Activated CD8-positive, alpha-beta memory T cell treated with anti-CD3 and anti-CD28 coated beads, Interleukin-2, amount 10 ng/mL, durations not matched to agents 7 days and 5 days (primary cell): ENCODE data around the gene NCOR1. TPM values are rescaled to one million over a fixed set of nuclear protein-coding genes. Genes with fewer than 3 reads are reported as not detected.

Experiments used
- ATAC-seq: fragments of 150-1000 bp; cut with Tn5 transposase; one replicate; pipeline ENCODE4 v1.10.0; 2021; ENCODE audit warnings: moderate library complexity
- CTCF ChIA-PET: fragments of 350-600 bp; sonication (Branson Sonifier 250); formaldehyde crosslinking; loops from one replicate; lab custom pipeline; 2021; ENCODE audit warnings: antibody characterized with exemption; lab: Charles Lee
- DNase-seq: peaks from one replicate; pipeline ENCODE4 v3.0.0-alpha.2; 2020
- H3K27ac Mint-ChIP-seq: one replicate; pipeline ENCODE4 v1.8.0; 2021; ENCODE audit warnings: mild to moderate bottlenecking, mixed read lengths
- H3K27me3 Mint-ChIP-seq: one replicate; pipeline ENCODE4 v1.8.0; 2021; ENCODE audit warnings: mixed read lengths
- H3K36me3 Mint-ChIP-seq: one replicate; pipeline ENCODE4 v1.8.0; 2021; ENCODE audit warnings: mild to moderate bottlenecking, mixed read lengths
- H3K4me1 Mint-ChIP-seq: one replicate; pipeline ENCODE4 v1.8.0; 2021; ENCODE audit warnings: mixed read lengths
- H3K4me3 Mint-ChIP-seq: one replicate; pipeline ENCODE4 v1.8.0; 2021; ENCODE audit warnings: mild to moderate bottlenecking, moderate library complexity, mixed read lengths
- H3K9me3 Mint-ChIP-seq: one replicate; pipeline ENCODE4 v1.8.0; 2022; ENCODE audit warnings: low read depth, mixed read lengths
- total RNA-seq, 2 experiments: library from RNA; stranded (reverse); gene quantifications; one replicate each; pipeline ENCODE4 v1.2.3, GENCODE V29; 2021

NCOR1 gene
- total RNA-seq, 2 experiments from 2014 or later: 166 to 175 TPM

DNA sequence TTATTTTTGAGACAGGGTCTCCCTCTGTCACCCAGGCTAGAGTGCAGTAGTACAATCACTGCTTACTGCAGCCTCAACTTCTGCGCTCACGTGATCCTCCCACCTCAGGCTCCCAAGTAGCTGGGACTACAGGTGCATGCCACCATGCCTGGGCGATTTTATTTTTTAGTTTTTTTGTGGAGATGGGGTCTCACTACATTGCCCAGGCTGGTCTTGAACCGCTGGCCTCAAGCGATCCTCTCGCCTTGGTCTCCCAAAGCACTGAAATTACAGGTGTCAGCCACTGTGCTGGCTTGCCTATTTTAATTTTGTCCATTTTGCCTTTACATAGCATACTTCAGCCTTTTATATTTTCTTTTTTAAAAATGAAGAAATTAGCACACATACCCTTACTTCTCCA lies 164.5 kb downstream of the NCOR1 start:
- no peak overlapping the region for H3K27ac Mint-ChIP-seq
- H3K9me3 Mint-ChIP-seq: no peaks in the 10 kb centered on the region
- no peaks in the 10 kb centered on the region for H3K27me3 Mint-ChIP-seq
- no peak for ATAC-seq
- H3K4me3 Mint-ChIP-seq: no peak overlapping the region
- DNase-seq: no peak
- H3K4me1 Mint-ChIP-seq: peaks cover 16% of the 10 kb centered on the region
- peaks cover 60% of the 10 kb centered on the region for H3K36me3 Mint-ChIP-seq
- CTCF ChIA-PET: no interaction called here

DNA sequence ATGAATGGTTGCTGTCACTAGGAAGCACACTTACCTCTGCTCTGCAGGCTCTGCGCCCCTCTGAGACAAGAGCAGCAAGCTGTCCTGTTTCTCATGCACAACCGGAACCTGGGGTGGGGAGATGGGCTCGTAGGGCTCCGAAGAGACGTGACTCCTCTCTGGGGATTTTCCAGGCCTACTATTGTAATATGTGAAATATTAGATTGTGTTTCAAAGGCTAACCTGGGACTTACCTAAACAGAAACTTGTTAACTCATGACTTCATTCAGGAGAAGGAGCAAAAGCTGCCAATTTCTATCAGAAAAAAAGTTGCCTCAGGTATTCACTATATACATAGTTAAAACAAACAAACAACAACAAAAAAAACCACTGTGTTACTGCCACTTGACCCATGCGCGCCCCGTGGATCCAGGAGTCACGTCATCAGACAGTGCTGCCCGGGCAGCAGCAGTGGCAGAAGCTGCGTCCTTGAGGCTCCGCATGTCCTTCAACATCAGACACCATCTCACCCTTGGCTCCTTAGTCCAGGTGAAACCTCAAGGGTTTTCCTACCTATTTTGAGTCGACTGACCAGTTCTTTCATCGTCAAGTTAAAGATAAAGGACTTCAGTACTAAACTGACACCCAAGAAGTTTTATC lies 166.4 kb downstream of the NCOR1 start:
- H3K4me1 Mint-ChIP-seq: peaks cover 16% of the 10 kb centered on the region
- H3K27ac Mint-ChIP-seq: no peak overlapping the region
- no peaks in the 10 kb centered on the region for H3K9me3 Mint-ChIP-seq
- H3K27me3 Mint-ChIP-seq: no peaks in the 10 kb centered on the region
- ATAC-seq: no peak
- H3K36me3 Mint-ChIP-seq: peaks cover 53% of the 10 kb centered on the region
- CTCF ChIA-PET: no interaction called here
- H3K4me3 Mint-ChIP-seq: no peak overlapping the region
- DNase-seq: no peak

DNA sequence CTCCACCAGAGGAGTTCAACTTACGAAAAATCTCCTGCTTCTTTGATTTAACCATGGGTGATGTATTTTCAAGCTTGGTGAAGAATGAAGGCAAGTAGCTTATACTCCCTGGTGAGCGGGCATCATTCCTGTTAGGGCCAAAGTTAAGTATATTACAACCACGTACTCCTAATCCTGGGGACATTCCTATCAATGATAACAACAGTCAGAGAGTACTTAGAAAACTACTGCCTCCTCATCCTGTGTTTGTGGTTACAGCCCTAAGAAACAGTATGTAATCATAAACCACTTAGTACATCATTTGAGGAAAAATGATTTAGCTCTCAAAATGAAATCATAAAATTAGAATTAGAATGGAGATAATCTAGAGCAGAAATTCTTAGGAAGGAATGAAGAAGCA lies 168.4 kb downstream of the NCOR1 start:
- DNase-seq: no peak
- Mint-ChIP-seq H3K4me1 (peaks cover 15% of the 10 kb centered on the region), H3K9me3 (no peaks in the 10 kb centered on the region), H3K4me3 (no peak overlapping the region), H3K27me3 (no peaks in the 10 kb centered on the region), H3K36me3 (peaks cover 49% of the 10 kb centered on the region), H3K27ac (no peak overlapping the region)
- ATAC-seq: no peak
- CTCF ChIA-PET: interaction anchor here (1.0 kb wide), 1 partner anchor 9 kb away, joined by 3 read pairs; no protein-coding TSS in a partner anchor

- Mint-ChIP-seq H3K27me3 (no peaks in the 10 kb centered on the region), H3K9me3 (no peaks in the 10 kb centered on the region), H3K4me3 (no peak overlapping the region), H3K36me3 (peaks cover 55% of the 10 kb centered on the region), H3K27ac (no peak overlapping the region), H3K4me1 (peaks cover 13% of the 10 kb centered on the region)
- CTCF ChIA-PET: interaction anchor here (1.2 to 1.6 kb wide), 2 partner anchors 11 to 14 kb away, joined by 3 to 4 read pairs; no protein-coding TSS in a partner anchor
- ATAC-seq (no peak), DNase-seq (no peak)
Observed at GRCh38 chr17:16044487-16044886, 170.8 kb downstream of the NCOR1 start.

GRCh38 chr17:16040710-16041251 lies 174.6 kb downstream of the NCOR1 start:
- no peak for DNase-seq
- no peak overlapping the region for H3K27ac Mint-ChIP-seq
- peaks cover 63% of the 10 kb centered on the region for H3K36me3 Mint-ChIP-seq
- CTCF ChIA-PET: no interaction called here
- no peaks in the 10 kb centered on the region for H3K9me3 Mint-ChIP-seq
- no peaks in the 10 kb centered on the region for H3K27me3 Mint-ChIP-seq
- H3K4me3 Mint-ChIP-seq: no peak overlapping the region
- no peak for ATAC-seq
- H3K4me1 Mint-ChIP-seq: peaks cover 2% of the 10 kb centered on the region

- Mint-ChIP-seq H3K4me3 (no peak overlapping the region), H3K27me3 (no peaks in the 10 kb centered on the region), H3K27ac (peak overlapping the region; percentile 54), H3K9me3 (no peaks in the 10 kb centered on the region), H3K36me3 (peaks cover 64% of the 10 kb centered on the region), H3K4me1 (peaks cover 6% of the 10 kb centered on the region)
- no peak for DNase-seq
- no peak for ATAC-seq
- CTCF ChIA-PET: interaction anchor here (0.9 kb wide), 1 partner anchor 9 kb away, joined by 3 read pairs; no protein-coding TSS in a partner anchor
Observed at GRCh38 chr17:16037636-16038035, 177.7 kb downstream of the NCOR1 start.

GRCh38 chr17:16036261-16036660 lies 179.1 kb downstream of the NCOR1 start:
- Mint-ChIP-seq H3K27ac (no peak overlapping the region), H3K27me3 (no peaks in the 10 kb centered on the region), H3K9me3 (no peaks in the 10 kb centered on the region), H3K36me3 (peaks cover 70% of the 10 kb centered on the region), H3K4me1 (peaks cover 6% of the 10 kb centered on the region), H3K4me3 (no peak overlapping the region)
- CTCF ChIA-PET: interaction anchor here (1.4 kb wide), 1 partner anchor 19 kb away, joined by 3 read pairs; no protein-coding TSS in a partner anchor
- ATAC-seq (no peak), DNase-seq (no peak)

GRCh38 chr17:16033729-16034349 lies 181.5 kb downstream of the NCOR1 start:
- Mint-ChIP-seq H3K27ac (no peak overlapping the region), H3K4me3 (no peak overlapping the region), H3K9me3 (no peaks in the 10 kb centered on the region), H3K4me1 (peaks cover 14% of the 10 kb centered on the region), H3K27me3 (no peaks in the 10 kb centered on the region), H3K36me3 (peaks cover 73% of the 10 kb centered on the region)
- no peak for DNase-seq
- CTCF ChIA-PET: interaction anchor here (1.7 kb wide), 1 partner anchor 10 kb away, joined by 4 read pairs; no protein-coding TSS in a partner anchor
- no peak for ATAC-seq

DNA sequence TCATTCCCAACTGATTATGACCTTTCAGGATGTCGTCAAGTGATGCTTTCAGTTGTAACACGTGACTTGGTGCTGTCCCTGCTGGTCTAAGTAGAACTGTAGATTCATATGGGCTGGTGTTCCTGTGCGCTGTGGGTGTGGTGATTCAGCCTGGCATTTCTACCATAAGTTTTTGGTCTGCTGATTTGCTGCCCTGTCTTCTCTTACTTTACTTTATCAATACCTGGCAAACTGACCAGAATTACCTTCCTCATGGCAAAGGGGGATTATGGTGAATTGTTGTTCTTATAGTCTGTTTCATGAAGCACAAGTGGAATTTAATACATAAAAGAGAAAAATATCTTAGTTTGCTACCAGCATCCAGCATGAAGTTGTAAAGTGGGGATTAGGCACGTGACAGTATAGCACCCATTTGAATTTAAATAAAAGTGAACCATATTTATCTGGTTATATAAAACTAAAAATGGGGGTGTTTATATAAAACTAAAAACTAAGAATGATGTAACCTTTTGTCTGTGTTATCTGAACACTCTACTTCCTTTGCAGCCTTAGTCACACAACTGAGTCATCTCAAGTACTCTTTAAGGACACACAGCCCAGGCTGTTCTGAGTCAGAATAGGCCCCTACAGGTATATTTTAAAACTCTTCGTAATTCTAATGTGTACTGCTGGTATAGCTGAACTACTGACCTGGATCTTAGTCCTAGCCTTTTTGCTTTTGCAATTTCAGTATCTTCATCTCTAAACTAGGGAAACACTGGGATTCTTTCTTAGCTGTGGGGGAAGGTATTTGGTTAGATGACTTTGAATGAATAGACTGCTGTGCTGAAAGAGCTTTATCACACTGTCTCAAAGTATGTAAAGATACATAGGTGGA lies 187.4 kb downstream of the NCOR1 start:
- CTCF ChIA-PET: interaction anchor here (0.9 to 1.4 kb wide), 2 partner anchors 28 to 84 kb away, joined by 3 to 6 read pairs; partner anchors contain the start of genes TTC19 and ZSWIM7
- no peaks in the 10 kb centered on the region for H3K27me3 Mint-ChIP-seq
- no peaks in the 10 kb centered on the region for H3K9me3 Mint-ChIP-seq
- ATAC-seq: peak; percentile 99
- peaks cover 75% of the 10 kb centered on the region for H3K36me3 Mint-ChIP-seq
- H3K4me3 Mint-ChIP-seq: no peak overlapping the region
- H3K27ac Mint-ChIP-seq: peak overlapping the region; percentile 93
- H3K4me1 Mint-ChIP-seq: peaks cover 29% of the 10 kb centered on the region
- peak; percentile 71 for DNase-seq

GRCh38 chr17:16026895-16027294 lies 188.4 kb downstream of the NCOR1 start:
- H3K27me3 Mint-ChIP-seq: no peaks in the 10 kb centered on the region
- CTCF ChIA-PET: interaction anchor here (1.1 to 1.2 kb wide), 2 partner anchors 22 to 189 kb away, joined by 3 read pairs; partner anchors contain the start of gene NCOR1
- peak overlapping the region; percentile 93 for H3K27ac Mint-ChIP-seq
- ATAC-seq (no peak), DNase-seq (no peak)
- peaks cover 32% of the 10 kb centered on the region for H3K4me1 Mint-ChIP-seq
- no peak overlapping the region for H3K4me3 Mint-ChIP-seq
- H3K36me3 Mint-ChIP-seq: peaks cover 70% of the 10 kb centered on the region
- no peaks in the 10 kb centered on the region for H3K9me3 Mint-ChIP-seq

DNA sequence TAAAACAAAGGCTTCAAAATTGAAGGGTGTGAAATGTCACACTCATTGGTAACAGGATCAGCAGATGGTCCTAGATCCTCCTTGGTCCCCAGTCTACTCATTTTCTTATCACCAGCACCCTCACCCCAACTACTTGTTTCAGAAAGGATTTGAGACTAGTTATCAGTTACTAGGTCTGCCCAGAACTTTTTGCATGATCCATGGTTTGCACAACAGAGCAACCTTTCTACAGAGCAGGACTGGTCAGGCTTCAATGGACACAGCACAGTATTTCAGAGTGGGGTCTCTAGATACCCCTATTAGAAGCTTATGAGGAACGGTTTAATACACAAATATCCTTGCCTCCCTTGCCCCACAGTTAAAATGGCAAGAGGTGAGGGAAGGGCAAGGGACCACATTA lies 190.1 kb downstream of the NCOR1 start:
- no peaks in the 10 kb centered on the region for H3K9me3 Mint-ChIP-seq
- CTCF ChIA-PET: interaction anchor here (1.0 to 1.3 kb wide), 2 partner anchors 13 to 390 kb away, joined by 3 read pairs; partner anchors contain the start of gene TRPV2
- peaks cover 33% of the 10 kb centered on the region for H3K4me1 Mint-ChIP-seq
- no peak for ATAC-seq
- no peak for DNase-seq
- no peak overlapping the region for H3K4me3 Mint-ChIP-seq
- peaks cover 69% of the 10 kb centered on the region for H3K36me3 Mint-ChIP-seq
- H3K27me3 Mint-ChIP-seq: no peaks in the 10 kb centered on the region
- H3K27ac Mint-ChIP-seq: no peak overlapping the region

GRCh38 chr17:16023881-16024280 lies 191.5 kb downstream of the NCOR1 start:
- no peaks in the 10 kb centered on the region for H3K27me3 Mint-ChIP-seq
- ATAC-seq (no peak), DNase-seq (no peak)
- H3K27ac Mint-ChIP-seq: no peak overlapping the region
- CTCF ChIA-PET: interaction anchor here (0.6 kb wide), 1 partner anchor 25 kb away, joined by 3 read pairs; the partner anchor contains the start of genes TTC19 and ZSWIM7
- H3K9me3 Mint-ChIP-seq: no peaks in the 10 kb centered on the region
- H3K36me3 Mint-ChIP-seq: peaks cover 66% of the 10 kb centered on the region
- H3K4me3 Mint-ChIP-seq: no peak overlapping the region
- H3K4me1 Mint-ChIP-seq: peaks cover 25% of the 10 kb centered on the region

DNA sequence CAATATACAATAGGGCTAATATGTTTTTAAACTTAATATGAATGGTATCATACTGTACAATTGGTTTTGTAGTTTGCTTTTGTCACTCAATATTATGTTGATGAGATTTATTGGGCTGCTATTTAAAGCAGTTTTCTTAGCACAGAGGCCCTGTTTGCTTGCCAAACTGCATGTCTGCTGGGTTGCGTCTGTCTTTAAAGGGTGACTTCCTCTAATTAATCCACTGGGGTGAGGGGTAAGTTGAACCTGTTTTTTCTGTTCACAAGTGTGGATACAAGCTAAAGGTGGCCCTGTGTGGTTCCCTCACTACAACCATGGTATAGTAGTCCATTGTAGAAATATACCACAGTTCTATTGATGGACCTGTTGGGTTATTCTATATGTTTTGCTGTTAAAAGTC lies 196.0 kb downstream of the NCOR1 start:
- H3K4me1 Mint-ChIP-seq: peaks cover 6% of the 10 kb centered on the region
- H3K4me3 Mint-ChIP-seq: no peak overlapping the region
- H3K27ac Mint-ChIP-seq: no peak overlapping the region
- H3K9me3 Mint-ChIP-seq: no peaks in the 10 kb centered on the region
- H3K27me3 Mint-ChIP-seq: no peaks in the 10 kb centered on the region
- CTCF ChIA-PET: no interaction called here
- no peak for DNase-seq
- no peak for ATAC-seq
- H3K36me3 Mint-ChIP-seq: peaks cover 53% of the 10 kb centered on the region
